GM23338 (cell line): ENCODE results near the gene IRAK1. TPM values are rescaled to one million over a fixed set of nuclear protein-coding genes. Genes with fewer than 3 reads are reported as not detected.

Experiments used
- ATAC-seq: fragments of 200-7000 bp; cut with Tn5 transposase; 3 replicates; pipeline ENCODE4 v1.9.1; 2020
- DNase-seq: peaks from one replicate; pipeline ENCODE4 v3.0.0-alpha.2; 2015; ENCODE audit warnings: low spot score
- H2AFZ ChIP-seq: fragments of 200-600 bp; sonication (generic); 2 replicates; pipeline ENCODE4 v1.8.0; 2016; ENCODE audit warnings: antibody characterized with exemption, mild to moderate bottlenecking, moderate library complexity
- H3F3A ChIP-seq: fragments of 200-600 bp; sonication (generic); replicated peaks from 2 replicates; pipeline ENCODE4 v1.8.0; 2017; ENCODE audit warnings: antibody characterized with exemption, mixed run types, low read depth
- H3K27ac ChIP-seq: fragments of 200-600 bp; sonication (generic); 2 replicates; pipeline ENCODE4 v1.6.1; 2016; ENCODE audit warnings: low read depth
- H3K27me3 ChIP-seq: fragments of 200-600 bp; sonication (generic); 2 replicates; pipeline ENCODE4 v1.8.0; 2016; ENCODE audit warnings: mild to moderate bottlenecking, mixed run types, moderate library complexity; ENCODE audit not compliant: insufficient read depth
- H3K36me3 ChIP-seq: fragments of 200-600 bp; sonication (generic); 2 replicates; pipeline ENCODE4 v1.8.0; 2016; ENCODE audit warnings: mild to moderate bottlenecking; ENCODE audit not compliant: insufficient read depth
- H3K4me1 ChIP-seq: fragments of 200-600 bp; sonication (generic); 2 replicates; pipeline ENCODE4 v1.8.0; 2016; ENCODE audit warnings: mild to moderate bottlenecking, moderate library complexity; ENCODE audit not compliant: insufficient read depth
- H3K4me2 ChIP-seq: fragments of 200-600 bp; sonication (generic); 2 replicates; pipeline ENCODE4 v1.7.1; 2017; ENCODE audit warnings: mixed run types
- H3K4me3 ChIP-seq: fragments of 200-600 bp; sonication (generic); 2 replicates; pipeline ENCODE4 v1.6.1; 2016; ENCODE audit warnings: mixed run types
- H3K79me2 ChIP-seq: fragments of 200-600 bp; sonication (generic); replicated peaks from 2 replicates; pipeline ENCODE4 v1.8.0; 2017; ENCODE audit warnings: mild to moderate bottlenecking; ENCODE audit not compliant: insufficient read depth
- H3K9me2 ChIP-seq: fragments of 200-600 bp; sonication (generic); 2 replicates; pipeline ENCODE4 v1.8.0; 2017; ENCODE audit not compliant: insufficient read depth
- H4K20me1 ChIP-seq: fragments of 200-600 bp; sonication (generic); replicated peaks from 2 replicates; pipeline ENCODE4 v1.8.0; 2017; ENCODE audit warnings: mild to moderate bottlenecking; ENCODE audit not compliant: insufficient read depth
- H3K27ac Mint-ChIP-seq: 2 replicates; pipeline ENCODE4 v1.8.0; 2020; ENCODE audit warnings: inconsistent platforms, mild to moderate bottlenecking, moderate library complexity, mixed read lengths
- H3K27me3 Mint-ChIP-seq: 3 replicates; pipeline ENCODE4 v1.8.0; 2022; ENCODE audit warnings: low read depth, mild to moderate bottlenecking, moderate library complexity, mixed read lengths, inconsistent platforms; ENCODE audit not compliant: insufficient read depth, poor library complexity
- H3K36me3 Mint-ChIP-seq: 3 replicates; pipeline ENCODE4 v1.8.0; 2021; ENCODE audit warnings: low read depth, mild to moderate bottlenecking, inconsistent platforms, moderate library complexity, mixed read lengths
- H3K4me1 Mint-ChIP-seq: 3 replicates; pipeline ENCODE4 v1.8.0; 2020; ENCODE audit warnings: mild to moderate bottlenecking, inconsistent platforms, mixed read lengths
- H3K4me3 Mint-ChIP-seq: 3 replicates; pipeline ENCODE4 v1.8.0; 2021; ENCODE audit warnings: moderate library complexity, mild to moderate bottlenecking, inconsistent platforms, mixed read lengths
- H3K9me3 Mint-ChIP-seq: 3 replicates; pipeline ENCODE4 v1.8.0; 2020; ENCODE audit warnings: moderate library complexity, mild to moderate bottlenecking, inconsistent platforms, mixed read lengths
- CREB1 ChIP-seq: fragments of 250-450 bp; sonication (Bioruptor Pico); IDR thresholded peaks from 2 replicates; pipeline ENCODE4 v1.5.0; 2020; ENCODE audit warnings: low read depth, mild to moderate bottlenecking, moderate library complexity
- EZH2phosphoT487 ChIP-seq: fragments of 200-600 bp; sonication (generic); IDR thresholded peaks from one replicate; pipeline ENCODE4 v1.8.1; 2018; ENCODE audit warnings: antibody characterized with exemption; ENCODE audit not compliant: unreplicated experiment
- JUNB ChIP-seq: IDR thresholded peaks from one replicate; pipeline ENCODE4 v1.6.1; 2016; ENCODE audit warnings: antibody characterized with exemption; ENCODE audit not compliant: unreplicated experiment
- NANOG ChIP-seq: IDR thresholded peaks from 2 replicates; pipeline ENCODE4 v1.6.1; 2016; ENCODE audit warnings: antibody characterized with exemption, borderline replicate concordance
- POLR2AphosphoS5 ChIP-seq: IDR thresholded peaks from 2 replicates; pipeline ENCODE4 v1.6.1; 2016; ENCODE audit warnings: antibody characterized with exemption, low read depth
- STAT1 ChIP-seq: IDR thresholded peaks from one replicate; pipeline ENCODE4 v1.6.1; 2016; ENCODE audit warnings: antibody characterized with exemption; ENCODE audit not compliant: unreplicated experiment
- ZNF114 ChIP-seq: fragments of 250-450 bp; sonication (Bioruptor Pico); IDR thresholded peaks from 2 replicates; pipeline ENCODE4 v1.5.0; 2020; ENCODE audit warnings: mild to moderate bottlenecking, moderate library complexity
- ZNF331 ChIP-seq: fragments of 250-450 bp; sonication (Bioruptor Pico); IDR thresholded peaks from 2 replicates; pipeline ENCODE4 v1.5.0; 2020; ENCODE audit warnings: low read depth, mild to moderate bottlenecking, moderate library complexity
- polyA plus RNA-seq: library from polyadenylated mRNA; unstranded; fragments of >200 nt; fragmentation: Nextera tagmentation; extraction: Ambion mirVana; gene quantifications from 2 replicates; pipeline ENCODE4 v1.2.1, GENCODE V29; 2016
- total RNA-seq: library from RNA; depleted of rRNA; stranded (reverse); fragments of >200 nt; shearing (Covaris generic); gene quantifications from 2 replicates; pipeline ENCODE4 v1.2.3, GENCODE V29; 2014
- TF ChIP-seq, protein P1 (sequence below): IDR thresholded peaks from 2 replicates; pipeline ENCODE4 v1.6.1; 2016; ENCODE audit warnings: antibody characterized with exemption
- TF ChIP-seq, protein P2 (sequence below), 2 experiments: fragments of 200-600 bp in 1 of 2; sonication (generic) in 1 of 2; conservative IDR thresholded peaks; 2 replicates each; pipeline versions ENCODE4 v1.5.1 to v1.6.1; 2016 to 2017; ENCODE audit warnings: antibody characterized with exemption in 2 of 2, low read depth in 2 of 2, mild to moderate bottlenecking in 2 of 2, moderate library complexity in 1 of 2
- TF ChIP-seq, protein P3 (sequence below): IDR thresholded peaks from one replicate; pipeline ENCODE4 v1.6.1; 2018; ENCODE audit warnings: antibody characterized with exemption; ENCODE audit not compliant: unreplicated experiment

IRAK1 gene
- total and polyA plus RNA-seq, 2 experiments from 2014 or later, result 21.6 to 38.0 TPM

DNA sequence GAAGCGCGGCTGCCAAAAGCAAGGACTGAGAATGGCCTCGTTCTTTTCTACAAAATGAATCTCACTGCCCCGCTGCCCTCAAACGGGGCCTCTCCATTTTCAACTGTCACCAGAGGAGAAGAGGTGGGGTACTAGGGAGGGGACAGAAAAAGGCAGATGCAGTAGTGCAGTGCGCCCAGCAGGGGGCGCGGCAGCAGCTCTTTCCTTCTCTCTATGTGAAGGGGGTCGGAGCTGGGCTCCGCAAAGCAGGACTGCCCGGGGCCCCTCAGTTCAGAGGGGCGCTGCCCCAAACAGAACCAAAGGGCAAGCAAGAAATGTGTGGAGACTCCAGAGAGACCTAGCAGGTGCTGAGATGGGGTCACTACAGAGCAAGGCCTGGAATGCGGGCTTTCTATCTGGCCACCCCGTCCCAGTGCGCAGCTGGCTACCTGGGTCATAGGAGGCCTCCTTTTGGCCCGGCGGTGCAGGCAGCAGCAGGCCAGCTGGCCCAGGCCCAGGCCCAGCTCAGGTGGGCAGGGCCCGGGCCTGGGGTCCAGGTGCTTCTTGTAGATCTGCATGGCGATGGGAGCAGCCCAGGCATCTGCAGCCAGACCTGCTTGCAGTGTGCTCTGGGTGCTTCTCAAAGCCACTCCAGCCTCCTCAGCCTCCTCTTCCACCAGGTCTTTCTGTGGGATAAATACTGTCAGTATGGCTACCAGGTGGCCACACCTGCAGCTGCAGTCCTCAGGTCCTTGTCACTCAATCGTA lies 5.9 kb downstream of the IRAK1 start:
- Histone ChIP-seq H3K4me2 (no peak overlapping the region), H3K4me1 (no peaks in the 10 kb centered on the region), H2AFZ (no peak overlapping the region), H3F3A (no peaks in the 10 kb centered on the region), H3K27me3 (no peaks in the 10 kb centered on the region), H3K4me3 (no peak overlapping the region), H3K79me2 (no peaks in the 10 kb centered on the region), H4K20me1 (no peaks in the 10 kb centered on the region), H3K36me3 (no peaks in the 10 kb centered on the region), H3K9me2 (no peaks in the 10 kb centered on the region), H3K27ac (no peak overlapping the region)
- Mint-ChIP-seq H3K4me1 (peaks cover 16% of the 10 kb centered on the region), H3K4me3 (no peak overlapping the region), H3K9me3 (no peaks in the 10 kb centered on the region), H3K27ac (no peak overlapping the region), H3K27me3 (peaks cover 2% of the 10 kb centered on the region), H3K36me3 (peaks cover 24% of the 10 kb centered on the region; the same call in 2 of the 3 replicates)
- ATAC-seq (peak; percentile 81), DNase-seq (peak; percentile 64)
- TF ChIP-seq, protein P1, sequence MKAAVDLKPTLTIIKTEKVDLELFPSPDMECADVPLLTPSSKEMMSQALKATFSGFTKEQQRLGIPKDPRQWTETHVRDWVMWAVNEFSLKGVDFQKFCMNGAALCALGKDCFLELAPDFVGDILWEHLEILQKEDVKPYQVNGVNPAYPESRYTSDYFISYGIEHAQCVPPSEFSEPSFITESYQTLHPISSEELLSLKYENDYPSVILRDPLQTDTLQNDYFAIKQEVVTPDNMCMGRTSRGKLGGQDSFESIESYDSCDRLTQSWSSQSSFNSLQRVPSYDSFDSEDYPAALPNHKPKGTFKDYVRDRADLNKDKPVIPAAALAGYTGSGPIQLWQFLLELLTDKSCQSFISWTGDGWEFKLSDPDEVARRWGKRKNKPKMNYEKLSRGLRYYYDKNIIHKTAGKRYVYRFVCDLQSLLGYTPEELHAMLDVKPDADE, result no peak
- TF ChIP-seq, protein P2, sequence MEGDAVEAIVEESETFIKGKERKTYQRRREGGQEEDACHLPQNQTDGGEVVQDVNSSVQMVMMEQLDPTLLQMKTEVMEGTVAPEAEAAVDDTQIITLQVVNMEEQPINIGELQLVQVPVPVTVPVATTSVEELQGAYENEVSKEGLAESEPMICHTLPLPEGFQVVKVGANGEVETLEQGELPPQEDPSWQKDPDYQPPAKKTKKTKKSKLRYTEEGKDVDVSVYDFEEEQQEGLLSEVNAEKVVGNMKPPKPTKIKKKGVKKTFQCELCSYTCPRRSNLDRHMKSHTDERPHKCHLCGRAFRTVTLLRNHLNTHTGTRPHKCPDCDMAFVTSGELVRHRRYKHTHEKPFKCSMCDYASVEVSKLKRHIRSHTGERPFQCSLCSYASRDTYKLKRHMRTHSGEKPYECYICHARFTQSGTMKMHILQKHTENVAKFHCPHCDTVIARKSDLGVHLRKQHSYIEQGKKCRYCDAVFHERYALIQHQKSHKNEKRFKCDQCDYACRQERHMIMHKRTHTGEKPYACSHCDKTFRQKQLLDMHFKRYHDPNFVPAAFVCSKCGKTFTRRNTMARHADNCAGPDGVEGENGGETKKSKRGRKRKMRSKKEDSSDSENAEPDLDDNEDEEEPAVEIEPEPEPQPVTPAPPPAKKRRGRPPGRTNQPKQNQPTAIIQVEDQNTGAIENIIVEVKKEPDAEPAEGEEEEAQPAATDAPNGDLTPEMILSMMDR (conservative IDR thresholded peaks at IDR 0.05; ENCODE audit: low read depth in 2 of 2), result peak; percentile 68 to 70
- TF ChIP-seq STAT1, result no peak
- TF ChIP-seq POLR2AphosphoS5, result no peak
- no peak for TF ChIP-seq JUNB

DNA sequence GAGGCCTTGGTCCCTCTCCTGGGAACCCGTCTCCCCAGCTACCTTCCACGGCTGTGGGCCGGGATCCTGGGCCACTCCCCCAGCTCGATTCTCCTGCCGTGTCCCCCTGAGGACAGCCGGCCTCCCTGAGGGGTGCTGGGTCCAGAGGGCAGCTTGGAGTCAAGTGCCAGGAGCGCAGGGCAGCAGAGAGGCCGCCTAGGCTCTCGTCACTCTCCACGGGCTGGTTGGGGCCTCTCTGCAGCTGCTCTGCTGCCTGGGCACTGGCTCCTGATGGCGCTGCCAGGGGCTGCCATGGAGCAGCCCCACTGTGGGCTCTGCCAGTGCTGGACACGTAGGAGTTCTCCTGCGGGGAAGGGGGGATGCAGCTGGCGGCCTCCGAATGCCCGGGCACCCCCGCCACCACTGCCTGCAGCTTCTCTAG lies 6.7 kb downstream of the IRAK1 start:
- no peaks in the 10 kb centered on the region for H4K20me1 ChIP-seq
- no peak overlapping the region for H3K27ac ChIP-seq
- no peaks in the 10 kb centered on the region for H3K36me3 ChIP-seq
- H3K4me3 ChIP-seq, result no peak overlapping the region
- H3K79me2 ChIP-seq, result no peaks in the 10 kb centered on the region
- no peak for ATAC-seq
- Mint-ChIP-seq H3K36me3 (peaks cover 23% of the 10 kb centered on the region; the same call in 2 of the 3 replicates), H3K4me1 (peaks cover 16% of the 10 kb centered on the region), H3K27me3 (peaks cover 2% of the 10 kb centered on the region), H3K27ac (no peak overlapping the region), H3K9me3 (no peaks in the 10 kb centered on the region), H3K4me3 (no peak overlapping the region)
- H2AFZ ChIP-seq, result no peak overlapping the region
- H3K27me3 ChIP-seq, result no peaks in the 10 kb centered on the region
- H3F3A ChIP-seq, result no peaks in the 10 kb centered on the region
- H3K9me2 ChIP-seq, result no peaks in the 10 kb centered on the region
- DNase-seq, result no peak
- no peak overlapping the region for H3K4me2 ChIP-seq
- no peaks in the 10 kb centered on the region for H3K4me1 ChIP-seq
- TF ChIP-seq, protein P1, result no peak
- TF ChIP-seq ZNF114 (CRISPR knock-in tag), result no peak
- TF ChIP-seq STAT1, result no peak
- TF ChIP-seq, protein P2 (conservative IDR thresholded peaks at IDR 0.05; ENCODE audit: low read depth in 2 of 2), result no peak
- TF ChIP-seq CREB1 (CRISPR knock-in tag), result no peak
- TF ChIP-seq JUNB, result no peak
- no peak for TF ChIP-seq ZNF331 (CRISPR knock-in tag)
- TF ChIP-seq EZH2phosphoT487, result no peak
- TF ChIP-seq, protein P3, sequence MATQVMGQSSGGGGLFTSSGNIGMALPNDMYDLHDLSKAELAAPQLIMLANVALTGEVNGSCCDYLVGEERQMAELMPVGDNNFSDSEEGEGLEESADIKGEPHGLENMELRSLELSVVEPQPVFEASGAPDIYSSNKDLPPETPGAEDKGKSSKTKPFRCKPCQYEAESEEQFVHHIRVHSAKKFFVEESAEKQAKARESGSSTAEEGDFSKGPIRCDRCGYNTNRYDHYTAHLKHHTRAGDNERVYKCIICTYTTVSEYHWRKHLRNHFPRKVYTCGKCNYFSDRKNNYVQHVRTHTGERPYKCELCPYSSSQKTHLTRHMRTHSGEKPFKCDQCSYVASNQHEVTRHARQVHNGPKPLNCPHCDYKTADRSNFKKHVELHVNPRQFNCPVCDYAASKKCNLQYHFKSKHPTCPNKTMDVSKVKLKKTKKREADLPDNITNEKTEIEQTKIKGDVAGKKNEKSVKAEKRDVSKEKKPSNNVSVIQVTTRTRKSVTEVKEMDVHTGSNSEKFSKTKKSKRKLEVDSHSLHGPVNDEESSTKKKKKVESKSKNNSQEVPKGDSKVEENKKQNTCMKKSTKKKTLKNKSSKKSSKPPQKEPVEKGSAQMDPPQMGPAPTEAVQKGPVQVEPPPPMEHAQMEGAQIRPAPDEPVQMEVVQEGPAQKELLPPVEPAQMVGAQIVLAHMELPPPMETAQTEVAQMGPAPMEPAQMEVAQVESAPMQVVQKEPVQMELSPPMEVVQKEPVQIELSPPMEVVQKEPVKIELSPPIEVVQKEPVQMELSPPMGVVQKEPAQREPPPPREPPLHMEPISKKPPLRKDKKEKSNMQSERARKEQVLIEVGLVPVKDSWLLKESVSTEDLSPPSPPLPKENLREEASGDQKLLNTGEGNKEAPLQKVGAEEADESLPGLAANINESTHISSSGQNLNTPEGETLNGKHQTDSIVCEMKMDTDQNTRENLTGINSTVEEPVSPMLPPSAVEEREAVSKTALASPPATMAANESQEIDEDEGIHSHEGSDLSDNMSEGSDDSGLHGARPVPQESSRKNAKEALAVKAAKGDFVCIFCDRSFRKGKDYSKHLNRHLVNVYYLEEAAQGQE, result no peak
- no peak for TF ChIP-seq POLR2AphosphoS5
- TF ChIP-seq NANOG, result no peak
